PFSK-1 (cell line): ENCODE data around the gene MYO1C.
A peak's percentile ranks its signal among the peaks of the same experiment; 100 is the strongest.

Experiments used
- FOXP2 ChIP-seq: optimal IDR thresholded peaks from 2 replicates; pipeline ENCODE3; 2011; ENCODE audit warnings: borderline replicate concordance, control low read depth, inconsistent platforms; ENCODE audit not compliant: insufficient read depth; ENCODE audit errors: extremely low read length, extremely low read depth
- POLR2AphosphoS5 ChIP-seq: IDR thresholded peaks from 2 replicates; pipeline ENCODE4 v1.6.1; 2012; ENCODE audit warnings: low read depth, mild to moderate bottlenecking, control low read depth, low read length, moderate library complexity
- SIN3A ChIP-seq: IDR thresholded peaks from 2 replicates; pipeline ENCODE4 v1.6.1; 2012; ENCODE audit warnings: mild to moderate bottlenecking, low read length, moderate library complexity, borderline replicate concordance; ENCODE audit not compliant: insufficient read depth
- TAF1 ChIP-seq: IDR thresholded peaks from 2 replicates; pipeline ENCODE4 v1.6.1; 2012; ENCODE audit warnings: low read length, control low read depth, borderline replicate concordance; ENCODE audit not compliant: insufficient read depth
- TF ChIP-seq, protein P1 (sequence below), 2 experiments: IDR thresholded peaks; 2 replicates each; pipeline versions ENCODE4 v1.6.1 to v1.8.0; 2011 to 2012; ENCODE audit warnings: low read depth in 2 of 2, low read length in 2 of 2, control low read depth in 1 of 2, inconsistent platforms in 1 of 2, mild to moderate bottlenecking in 1 of 2, moderate library complexity in 1 of 2; ENCODE audit not compliant: insufficient read depth in 1 of 2

MYO1C gene

DNA sequence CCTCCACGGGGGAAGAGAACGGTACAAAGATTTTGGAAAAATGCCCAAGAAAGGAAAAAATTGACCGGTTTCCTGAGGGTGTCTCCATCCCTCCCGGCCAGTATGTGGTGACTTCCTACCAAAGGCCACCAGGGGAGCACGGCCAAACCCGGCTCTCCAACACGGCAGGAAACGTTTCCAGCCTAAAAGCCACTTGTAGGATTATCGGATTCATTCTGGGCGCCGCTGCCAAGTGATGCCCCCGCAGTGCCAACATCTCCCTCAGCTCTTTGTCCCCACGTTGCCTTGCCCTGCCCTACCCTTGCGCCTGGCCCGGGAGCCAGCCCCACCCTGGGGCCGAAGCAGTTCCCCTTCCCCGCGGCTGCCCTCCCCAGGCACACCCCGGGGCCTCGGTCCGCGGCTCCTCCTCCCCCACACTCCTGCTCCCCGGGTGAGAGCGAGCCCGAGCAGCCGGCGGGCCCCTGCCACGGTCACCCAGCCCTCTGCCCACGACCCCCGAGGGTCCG lies 37.1 kb downstream of the MYO1C start:
- TF ChIP-seq FOXP2 = no peak
- 0 out of 2 replicates have a peak, but pooled peaks have one; percentile 34 for TF ChIP-seq SIN3A
- no peak; the same call in 1 of the 2 replicates for TF ChIP-seq POLR2AphosphoS5
- TF ChIP-seq TAF1 = no peak; the same call in 1 of the 2 replicates
- TF ChIP-seq, protein P1, sequence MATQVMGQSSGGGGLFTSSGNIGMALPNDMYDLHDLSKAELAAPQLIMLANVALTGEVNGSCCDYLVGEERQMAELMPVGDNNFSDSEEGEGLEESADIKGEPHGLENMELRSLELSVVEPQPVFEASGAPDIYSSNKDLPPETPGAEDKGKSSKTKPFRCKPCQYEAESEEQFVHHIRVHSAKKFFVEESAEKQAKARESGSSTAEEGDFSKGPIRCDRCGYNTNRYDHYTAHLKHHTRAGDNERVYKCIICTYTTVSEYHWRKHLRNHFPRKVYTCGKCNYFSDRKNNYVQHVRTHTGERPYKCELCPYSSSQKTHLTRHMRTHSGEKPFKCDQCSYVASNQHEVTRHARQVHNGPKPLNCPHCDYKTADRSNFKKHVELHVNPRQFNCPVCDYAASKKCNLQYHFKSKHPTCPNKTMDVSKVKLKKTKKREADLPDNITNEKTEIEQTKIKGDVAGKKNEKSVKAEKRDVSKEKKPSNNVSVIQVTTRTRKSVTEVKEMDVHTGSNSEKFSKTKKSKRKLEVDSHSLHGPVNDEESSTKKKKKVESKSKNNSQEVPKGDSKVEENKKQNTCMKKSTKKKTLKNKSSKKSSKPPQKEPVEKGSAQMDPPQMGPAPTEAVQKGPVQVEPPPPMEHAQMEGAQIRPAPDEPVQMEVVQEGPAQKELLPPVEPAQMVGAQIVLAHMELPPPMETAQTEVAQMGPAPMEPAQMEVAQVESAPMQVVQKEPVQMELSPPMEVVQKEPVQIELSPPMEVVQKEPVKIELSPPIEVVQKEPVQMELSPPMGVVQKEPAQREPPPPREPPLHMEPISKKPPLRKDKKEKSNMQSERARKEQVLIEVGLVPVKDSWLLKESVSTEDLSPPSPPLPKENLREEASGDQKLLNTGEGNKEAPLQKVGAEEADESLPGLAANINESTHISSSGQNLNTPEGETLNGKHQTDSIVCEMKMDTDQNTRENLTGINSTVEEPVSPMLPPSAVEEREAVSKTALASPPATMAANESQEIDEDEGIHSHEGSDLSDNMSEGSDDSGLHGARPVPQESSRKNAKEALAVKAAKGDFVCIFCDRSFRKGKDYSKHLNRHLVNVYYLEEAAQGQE (IDR thresholded peaks at IDR 0.05; ENCODE audit: insufficient read depth in 1 of 2, low read depth in 2 of 2, low read length in 2 of 2) = no peak

DNA sequence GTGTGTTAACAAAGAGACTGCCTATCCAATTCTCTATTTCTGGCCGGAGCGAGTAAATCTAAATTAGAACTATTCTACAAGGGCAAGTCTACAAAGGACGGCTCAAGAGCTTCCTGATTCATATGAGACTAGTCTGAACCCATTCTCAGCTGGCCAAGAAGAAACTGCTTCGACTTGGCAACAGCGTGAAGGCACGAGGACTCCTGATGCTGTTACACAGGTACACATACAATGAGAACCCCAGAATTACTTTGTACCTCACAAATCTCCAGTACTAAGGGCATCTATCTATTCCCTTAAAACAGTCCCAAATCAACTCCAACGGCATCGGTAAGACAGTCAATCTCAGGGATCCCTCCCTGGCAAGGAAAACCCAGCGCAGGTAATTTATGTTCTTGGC lies 37.9 kb downstream of the MYO1C start:
- TF ChIP-seq POLR2AphosphoS5 (no peak), TAF1 (no peak), SIN3A (no peak), FOXP2 (no peak)
- TF ChIP-seq, protein P1 (IDR thresholded peaks at IDR 0.05; ENCODE audit: insufficient read depth in 1 of 2, low read depth in 2 of 2, low read length in 2 of 2) = no peak

GRCh38 chr17:1452836-1453235 lies 39.6 kb downstream of the MYO1C start:
- TF ChIP-seq TAF1 (no peak), FOXP2 (no peak), SIN3A (no peak), POLR2AphosphoS5 (no peak)
- TF ChIP-seq, protein P1 (IDR thresholded peaks at IDR 0.05; ENCODE audit: insufficient read depth in 1 of 2, low read depth in 2 of 2, low read length in 2 of 2) = no peak

DNA sequence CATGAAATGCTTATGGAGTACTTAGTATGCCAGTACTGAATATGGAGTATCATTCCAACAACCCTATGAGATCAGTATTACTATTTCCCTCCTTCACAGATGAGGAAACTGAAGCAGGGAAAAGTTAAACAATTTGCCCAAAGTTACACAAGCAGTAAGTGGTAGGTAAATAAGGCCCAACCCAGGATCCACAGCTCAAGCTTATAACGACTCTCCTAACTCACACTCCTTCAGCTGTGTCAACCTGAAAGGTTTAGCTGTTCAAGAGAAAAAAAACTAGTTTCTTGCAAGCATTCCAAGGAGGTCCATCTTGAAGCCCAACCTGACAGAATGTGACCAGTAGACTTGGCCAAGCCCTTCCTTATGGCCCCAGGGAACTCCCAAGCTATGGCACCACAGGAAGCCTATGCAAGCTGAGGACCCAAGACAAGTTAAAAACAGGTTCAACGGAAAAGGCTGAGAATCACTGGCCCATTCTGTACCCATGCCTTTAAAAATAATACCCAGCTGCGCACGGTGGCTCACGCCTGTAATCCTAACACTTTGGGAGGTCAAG lies 43.0 kb downstream of the MYO1C start:
- no peak for TF ChIP-seq POLR2AphosphoS5
- TF ChIP-seq FOXP2 = no peak
- no peak for TF ChIP-seq TAF1
- TF ChIP-seq SIN3A = no peak
- TF ChIP-seq, protein P1 (IDR thresholded peaks at IDR 0.05; ENCODE audit: insufficient read depth in 1 of 2, low read depth in 2 of 2, low read length in 2 of 2) = no peak

GRCh38 chr17:1447052-1447451 lies 45.4 kb downstream of the MYO1C start:
- TF ChIP-seq FOXP2 (no peak), SIN3A (0 out of 2 replicates have a peak, but pooled peaks have one; percentile 45), TAF1 (no peak), POLR2AphosphoS5 (0 out of 2 replicates have a peak, but pooled peaks have one; percentile 36)
- TF ChIP-seq, protein P1 (IDR thresholded peaks at IDR 0.05; ENCODE audit: insufficient read depth in 1 of 2, low read depth in 2 of 2, low read length in 2 of 2) = no peak
